Gastroesophageal sphincter (tissue), 4 donors: ENCODE data around the gene CELSR1. TPM values are rescaled to one million over a fixed set of nuclear protein-coding genes. Genes with fewer than 3 reads are reported as not detected.
"Not testable (repeated sequence)": the region's sequence is repeated elsewhere in the genome, so short reads cannot be mapped to it uniquely, and the experiment has no call there.

Experiments
- ATAC-seq: fragments of 150-250 bp; one replicate; pipeline ENCODE4 v1.9.1; 2016; ENCODE audit warnings: mild to moderate bottlenecking, moderate library complexity
- H3K27ac ChIP-seq, 4 donors: fragments of 200-600 bp; sonication (generic) in 3 of 4; 1 replicate in 3 of 4; 2 replicates in 1 of 4; pipeline ENCODE4 v1.5.1; 2016 to 2019
- H3K27me3 ChIP-seq: fragments of 200-600 bp; sonication (generic); one replicate; pipeline ENCODE4 v1.5.1; 2019
- H3K36me3 ChIP-seq, 2 donors: fragments of 200-600 bp; sonication (generic); one replicate each; pipeline ENCODE4 v1.5.1; 2019; ENCODE audit warnings: control low read depth in 1 of 2
- H3K4me1 ChIP-seq, 3 donors: fragments of 200-600 bp; sonication (generic); 1 replicate in 2 of 3; 2 replicates in 1 of 3; pipeline ENCODE4 v1.5.1; 2016 to 2019; ENCODE audit warnings: control low read depth in 2 of 3
- H3K4me3 ChIP-seq, 2 donors: fragments of 200-600 bp; sonication (generic); one replicate each; pipeline ENCODE4 v1.5.1; 2019; ENCODE audit warnings: mild to moderate bottlenecking in 1 of 2, moderate library complexity in 1 of 2
- H3K9me3 ChIP-seq, 3 donors: fragments of 200-600 bp; sonication (generic); one replicate each; pipeline ENCODE4 v1.5.1; 2017 to 2019; ENCODE audit warnings: control low read depth in 2 of 3
- EP300 ChIP-seq: sonication (generic); formaldehyde crosslinking; IDR thresholded peaks from one replicate; pipeline ENCODE4 v1.6.1; 2017; ENCODE audit warnings: antibody characterized with exemption, mild to moderate bottlenecking
- POLR2A ChIP-seq, 2 donors: fragments of 450-650 bp; IDR thresholded peaks; one replicate each; pipeline ENCODE4 v1.6.1; 2017; ENCODE audit warnings: antibody characterized with exemption in 2 of 2, mild to moderate bottlenecking in 2 of 2, moderate library complexity in 1 of 2
- POLR2AphosphoS5 ChIP-seq: sonication (generic); formaldehyde crosslinking; IDR thresholded peaks from one replicate; pipeline ENCODE4 v1.6.1; 2017; ENCODE audit warnings: antibody characterized with exemption
- WGBS, 2 donors: methylation state at CpG; one replicate each; pipeline ENCODE4 v1.1.5; 2018; ENCODE audit warnings: low coverage in 1 of 2; 5-methylcytosine and 5-hydroxymethylcytosine counted together
- total RNA-seq, 4 donors: library from RNA; depleted of rRNA; stranded (reverse); fragments of >200 nt; gene quantifications; one replicate each; pipeline ENCODE4 v1.1.0, GENCODE V29; 2016
- TF ChIP-seq, protein P1 (sequence below), 4 experiments: fragments of 200-600 bp in 2 of 4; fragments of 450-650 bp in 2 of 4; sonication (generic) in 1 of 4; IDR thresholded peaks; one replicate each; pipeline ENCODE4 v1.5.1; 2017 to 2019; ENCODE audit warnings: antibody characterized with exemption in 4 of 4, mild to moderate bottlenecking in 2 of 4, moderate library complexity in 2 of 4

Gene CELSR1
- total RNA-seq, 4 donors from 2014 or later, result 1.7 to 4.8 (median 4.3) TPM

- Histone ChIP-seq H3K36me3 (no peaks in the 10 kb centered on the region), H3K27ac (no peak overlapping the region), H3K27me3 (peaks cover 27% of the 10 kb centered on the region), H3K4me1 (no peaks in the 10 kb centered on the region), H3K9me3 (peaks cover 0 to 11% (median 0%) of the 10 kb centered on the region in 3 donors), H3K4me3 (no peak overlapping the region)
- WGBS, 2 donors, result 80 to 90% methylated on average over 1 to 6 of the region's 28 CpGs
- no peak for TF ChIP-seq EP300
- TF ChIP-seq POLR2A (IDR thresholded peaks at IDR 0.05), result no peak
- TF ChIP-seq POLR2AphosphoS5, result no peak
- ATAC-seq, result no peak
Measured at GRCh38 chr22:46473021-46473779, 64.2 kb downstream of the CELSR1 start.

DNA sequence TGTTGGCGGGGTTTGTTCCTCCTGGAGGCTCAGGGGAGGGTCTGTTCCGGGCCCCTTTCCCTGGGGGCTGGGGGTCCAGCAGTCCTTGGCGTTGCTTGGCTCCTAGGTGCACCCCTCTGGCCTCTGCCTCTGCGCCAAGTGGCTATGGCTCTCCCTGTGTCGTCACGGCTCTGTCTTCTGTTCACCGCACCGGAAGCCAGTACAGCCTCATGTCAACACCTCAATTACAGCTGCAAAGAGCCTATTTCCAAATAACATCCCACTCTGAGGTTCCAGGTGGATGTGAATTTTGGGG, 64.8 kb downstream of the CELSR1 start:
- Histone ChIP-seq H3K27ac (no peak overlapping the region), H3K27me3 (peaks cover 22% of the 10 kb centered on the region), H3K4me3 (no peak overlapping the region), H3K9me3 (peaks cover 0 to 11% (median 0%) of the 10 kb centered on the region in 3 donors), H3K36me3 (no peaks in the 10 kb centered on the region), H3K4me1 (no peaks in the 10 kb centered on the region)
- no CpG with 5 or more reads among the region's 8 CpGs for WGBS, 2 donors
- ATAC-seq, result no peak
- no peak for TF ChIP-seq EP300
- no peak for TF ChIP-seq POLR2A (IDR thresholded peaks at IDR 0.05)
- TF ChIP-seq, protein P1, sequence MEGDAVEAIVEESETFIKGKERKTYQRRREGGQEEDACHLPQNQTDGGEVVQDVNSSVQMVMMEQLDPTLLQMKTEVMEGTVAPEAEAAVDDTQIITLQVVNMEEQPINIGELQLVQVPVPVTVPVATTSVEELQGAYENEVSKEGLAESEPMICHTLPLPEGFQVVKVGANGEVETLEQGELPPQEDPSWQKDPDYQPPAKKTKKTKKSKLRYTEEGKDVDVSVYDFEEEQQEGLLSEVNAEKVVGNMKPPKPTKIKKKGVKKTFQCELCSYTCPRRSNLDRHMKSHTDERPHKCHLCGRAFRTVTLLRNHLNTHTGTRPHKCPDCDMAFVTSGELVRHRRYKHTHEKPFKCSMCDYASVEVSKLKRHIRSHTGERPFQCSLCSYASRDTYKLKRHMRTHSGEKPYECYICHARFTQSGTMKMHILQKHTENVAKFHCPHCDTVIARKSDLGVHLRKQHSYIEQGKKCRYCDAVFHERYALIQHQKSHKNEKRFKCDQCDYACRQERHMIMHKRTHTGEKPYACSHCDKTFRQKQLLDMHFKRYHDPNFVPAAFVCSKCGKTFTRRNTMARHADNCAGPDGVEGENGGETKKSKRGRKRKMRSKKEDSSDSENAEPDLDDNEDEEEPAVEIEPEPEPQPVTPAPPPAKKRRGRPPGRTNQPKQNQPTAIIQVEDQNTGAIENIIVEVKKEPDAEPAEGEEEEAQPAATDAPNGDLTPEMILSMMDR (IDR thresholded peaks at IDR 0.05), result no peak

- WGBS, 2 donors, result 60 to 83% methylated on average over 1 to 15 of the region's 33 CpGs
- H3K27ac ChIP-seq, result no peak overlapping the region
- H3K4me1 ChIP-seq, result no peaks in the 10 kb centered on the region
- H3K9me3 ChIP-seq, result peaks cover 0 to 11% (median 0%) of the 10 kb centered on the region in 3 donors
- peaks cover 16% of the 10 kb centered on the region for H3K27me3 ChIP-seq
- no peak for ATAC-seq
- TF ChIP-seq POLR2A (IDR thresholded peaks at IDR 0.05), result no peak
- H3K4me3 ChIP-seq, result no peak overlapping the region
- H3K36me3 ChIP-seq, result no peaks in the 10 kb centered on the region
Measured at GRCh38 chr22:46471901-46472721, 65.3 kb downstream of the CELSR1 start.

DNA sequence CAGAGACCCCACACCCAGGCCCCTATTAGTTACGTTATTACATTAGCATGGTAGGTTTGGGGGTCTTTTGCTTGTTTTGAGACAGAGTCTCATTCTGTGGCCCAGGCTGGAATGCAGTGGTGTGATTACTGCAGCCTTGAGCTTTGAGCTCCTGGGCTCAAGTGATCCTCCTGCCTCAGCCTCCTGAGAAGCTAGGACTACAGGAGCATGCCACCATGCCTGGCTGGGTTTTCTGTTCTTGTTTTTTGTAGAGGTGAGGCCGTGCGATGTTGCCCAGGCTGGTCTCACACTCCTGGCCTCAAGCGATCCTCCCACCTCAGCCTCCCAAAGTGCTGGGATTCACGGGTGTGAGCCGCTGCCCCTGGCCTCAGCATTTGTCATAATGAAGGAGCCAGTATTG, 66.1 kb downstream of the CELSR1 start:
- Histone ChIP-seq H3K9me3 (peaks cover 0 to 11% (median 0%) of the 10 kb centered on the region in 3 donors), H3K27me3 (peaks cover 15% of the 10 kb centered on the region)
- ATAC-seq, H3K4me3 ChIP-seq, H3K36me3 ChIP-seq, H3K27ac ChIP-seq, H3K4me1 ChIP-seq: not testable (repeated sequence)
- WGBS, 2 donors, result 87 to 100% methylated on average over 1 to 6 of the region's 6 CpGs

- Histone ChIP-seq H3K9me3 (no peaks in the 10 kb centered on the region), H3K27ac (no peak overlapping the region), H3K27me3 (peaks cover 27% of the 10 kb centered on the region), H3K4me3 (no peak overlapping the region), H3K36me3 (no peaks in the 10 kb centered on the region), H3K4me1 (no peaks in the 10 kb centered on the region)
- WGBS, 2 donors, result 62% methylated on average over 5 of the region's 6 CpGs; no CpG with 5 or more reads in 1 of the 2 donors
- no peak for ATAC-seq
- no peak for TF ChIP-seq POLR2AphosphoS5
- TF ChIP-seq, protein P1 (IDR thresholded peaks at IDR 0.05), result no peak
- no peak for TF ChIP-seq POLR2A (IDR thresholded peaks at IDR 0.05)
- TF ChIP-seq EP300, result no peak
Measured at GRCh38 chr22:46469711-46470110, 67.7 kb downstream of the CELSR1 start.

DNA sequence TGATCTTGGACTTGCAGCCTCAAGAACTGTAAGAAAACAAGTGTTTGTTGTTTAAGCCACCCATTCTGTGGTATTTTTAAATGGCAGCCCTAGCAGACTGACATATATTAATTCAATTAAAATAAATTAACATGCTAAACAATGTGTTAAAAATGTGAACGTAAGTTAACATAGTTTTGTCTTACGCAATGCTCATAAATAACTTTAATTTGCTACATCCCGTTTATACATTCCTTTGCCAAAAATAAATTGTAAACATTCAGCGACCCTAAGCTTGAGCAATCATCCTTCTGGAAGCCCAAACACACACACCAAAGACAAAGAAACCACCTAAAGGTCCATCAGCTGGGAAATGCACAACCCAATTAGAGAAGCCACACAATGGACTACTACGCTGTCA, 70.4 kb downstream of the CELSR1 start:
- H3K36me3 ChIP-seq, result no peaks in the 10 kb centered on the region
- no peaks in the 10 kb centered on the region for H3K4me1 ChIP-seq
- WGBS, 2 donors, result 56 to 61% methylated on average over 4 to 5 of the region's 5 CpGs
- no peak for ATAC-seq
- H3K4me3 ChIP-seq, result no peak overlapping the region
- H3K27me3 ChIP-seq, result peaks cover 27% of the 10 kb centered on the region
- no peak overlapping the region for H3K27ac ChIP-seq
- H3K9me3 ChIP-seq, result no peaks in the 10 kb centered on the region
- TF ChIP-seq POLR2AphosphoS5 (no peak), EP300 (no peak)
- TF ChIP-seq, protein P1 (IDR thresholded peaks at IDR 0.05), result no peak
